ENCODE results near the gene NQO1. TPM values are rescaled to one million over a fixed set of nuclear protein-coding genes. Genes with fewer than 3 reads are reported as not detected.

NQO1 gene
- total RNA-seq, 2 donors from 2014 or later, result 26.5 to 36.6 TPM

DNA sequence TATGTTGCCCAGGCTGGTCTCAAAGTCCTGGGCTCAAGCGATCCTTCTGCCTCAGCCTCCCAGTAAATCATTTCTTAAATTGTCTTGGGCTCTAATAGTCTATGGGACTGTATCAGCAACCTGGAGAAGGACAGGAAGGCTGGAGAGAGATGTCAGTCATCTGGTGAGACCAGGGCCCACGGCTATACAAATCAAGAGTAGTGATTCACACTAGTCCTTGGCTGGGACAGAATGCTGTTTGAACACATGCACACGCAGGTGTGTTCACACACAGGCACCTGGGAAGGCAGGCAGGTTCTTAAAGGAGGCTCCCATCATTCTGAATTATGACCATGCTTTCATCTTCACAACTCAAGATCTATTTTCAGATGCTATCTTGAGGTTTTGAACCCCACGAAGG is 14.1 kb downstream of the NQO1 start:
- no peaks in the 10 kb centered on the region for H3K36me3 ChIP-seq (replicated peaks in 1 of 2; ENCODE audit: insufficient read depth in 1 of 2, low read depth in 2 of 2)
- DNase-seq, result peak in 3 of 4 donors; percentile 54 to 75 (median 55)

DNA sequence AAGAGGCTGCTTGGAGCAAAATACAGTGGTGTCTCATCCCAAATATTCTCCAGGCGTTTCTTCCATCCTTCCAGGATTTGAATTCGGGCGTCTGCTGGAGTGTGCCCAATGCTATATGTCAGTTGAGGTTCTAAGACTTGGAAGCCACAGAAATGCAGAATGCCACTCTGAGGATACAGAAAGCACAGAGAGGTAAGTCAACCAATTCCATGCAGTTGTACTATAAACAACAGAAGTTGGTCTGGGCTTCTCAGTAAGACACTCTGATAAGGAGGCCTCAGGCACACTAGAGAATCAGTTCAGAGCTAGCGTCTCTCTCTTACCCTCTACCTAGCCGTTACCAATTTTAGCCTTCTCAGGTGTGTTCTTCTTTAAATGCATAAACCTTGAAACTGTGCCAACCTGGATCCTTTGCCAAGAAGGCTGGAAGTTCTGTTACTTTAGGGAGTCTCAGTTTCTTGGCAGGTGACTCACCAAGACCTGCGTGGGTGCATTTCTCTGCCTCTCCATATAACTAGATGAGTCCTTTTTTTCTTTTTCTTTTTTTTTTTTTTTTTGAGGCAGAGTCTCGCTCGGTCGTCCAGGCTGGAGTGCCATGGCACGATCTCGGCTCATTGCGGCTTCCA is 15.1 kb downstream of the NQO1 start:
- ATAC-seq, result peak; percentile 68
- intact Hi-C loops (cut with DNase I), result no loop called here
- peaks cover 52% of the 10 kb centered on the region for H3K4me1 ChIP-seq
- H3K9me3 ChIP-seq, result no peaks in the 10 kb centered on the region
- peak overlapping the region; percentile 11 to 60 (median 47) for H3K27ac ChIP-seq
- H3K36me3 ChIP-seq (replicated peaks in 1 of 2; ENCODE audit: insufficient read depth in 1 of 2, low read depth in 2 of 2), result no peaks in the 10 kb centered on the region
- no peak for TF ChIP-seq POLR2A (IDR thresholded peaks at IDR 0.05)
- TF ChIP-seq, protein P1, sequence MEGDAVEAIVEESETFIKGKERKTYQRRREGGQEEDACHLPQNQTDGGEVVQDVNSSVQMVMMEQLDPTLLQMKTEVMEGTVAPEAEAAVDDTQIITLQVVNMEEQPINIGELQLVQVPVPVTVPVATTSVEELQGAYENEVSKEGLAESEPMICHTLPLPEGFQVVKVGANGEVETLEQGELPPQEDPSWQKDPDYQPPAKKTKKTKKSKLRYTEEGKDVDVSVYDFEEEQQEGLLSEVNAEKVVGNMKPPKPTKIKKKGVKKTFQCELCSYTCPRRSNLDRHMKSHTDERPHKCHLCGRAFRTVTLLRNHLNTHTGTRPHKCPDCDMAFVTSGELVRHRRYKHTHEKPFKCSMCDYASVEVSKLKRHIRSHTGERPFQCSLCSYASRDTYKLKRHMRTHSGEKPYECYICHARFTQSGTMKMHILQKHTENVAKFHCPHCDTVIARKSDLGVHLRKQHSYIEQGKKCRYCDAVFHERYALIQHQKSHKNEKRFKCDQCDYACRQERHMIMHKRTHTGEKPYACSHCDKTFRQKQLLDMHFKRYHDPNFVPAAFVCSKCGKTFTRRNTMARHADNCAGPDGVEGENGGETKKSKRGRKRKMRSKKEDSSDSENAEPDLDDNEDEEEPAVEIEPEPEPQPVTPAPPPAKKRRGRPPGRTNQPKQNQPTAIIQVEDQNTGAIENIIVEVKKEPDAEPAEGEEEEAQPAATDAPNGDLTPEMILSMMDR (IDR thresholded peaks at IDR 0.05), result no peak
- peak; percentile 81 to 93 (median 91) for DNase-seq
- no peak overlapping the region for H3K4me3 ChIP-seq
- WGBS, 2 donors, result 25 to 37% methylated on average over 12 of the region's 12 CpGs
- H3K27me3 ChIP-seq, result no peaks in the 10 kb centered on the region

More for the DNA sequence above, 14.1 kb downstream of the NQO1 start:
- TF ChIP-seq, protein P1 (IDR thresholded peaks at IDR 0.05), result no peak
- TF ChIP-seq POLR2A (IDR thresholded peaks at IDR 0.05), result no peak
- intact Hi-C loops (cut with DNase I), result no loop called here
- no peaks in the 10 kb centered on the region for H3K9me3 ChIP-seq
- ATAC-seq, result peak; percentile 54
- no peaks in the 10 kb centered on the region for H3K27me3 ChIP-seq
- WGBS, 2 donors, result 41 to 50% methylated on average over 4 of the region's 4 CpGs
- H3K27ac ChIP-seq, result peak overlapping the region; percentile 11 to 60 (median 47)
- H3K4me1 ChIP-seq, result peaks cover 46% of the 10 kb centered on the region
- no peak overlapping the region for H3K4me3 ChIP-seq

DNA sequence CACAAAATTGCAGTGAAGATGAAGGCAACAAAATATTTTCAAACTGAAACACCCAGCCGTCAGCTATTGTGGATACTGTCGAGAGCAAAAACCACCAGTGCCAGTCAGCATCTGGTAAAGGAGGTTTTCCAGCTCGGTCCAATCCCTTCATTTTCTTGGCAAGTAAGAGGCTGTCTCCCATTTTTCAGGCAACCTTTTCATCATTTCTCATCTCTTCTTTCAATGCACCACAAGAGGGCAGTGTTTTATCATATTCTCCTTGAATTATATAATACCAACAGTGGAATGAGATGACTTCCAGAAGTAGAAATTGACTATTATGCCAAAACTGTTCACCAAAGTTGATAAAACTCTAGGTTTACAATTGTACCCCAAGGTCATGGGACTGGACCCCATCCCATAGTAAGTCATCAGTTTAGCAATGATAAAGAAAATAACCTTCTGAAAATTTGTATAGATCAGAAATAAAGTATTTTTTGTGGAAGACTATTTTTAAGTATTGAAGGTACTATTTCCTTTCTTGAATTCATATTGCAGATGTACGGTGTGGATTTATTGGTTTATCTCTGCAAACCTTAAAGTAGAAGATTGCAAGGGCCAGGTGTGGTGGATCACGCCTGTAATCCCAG is 16.8 kb downstream of the NQO1 start:
- peaks cover 43% of the 10 kb centered on the region for H3K4me1 ChIP-seq
- H3K27me3 ChIP-seq, result no peaks in the 10 kb centered on the region
- intact Hi-C loops (cut with DNase I), result loop anchor here (5.0 kb wide), 1 partner anchor 43 kb away; the partner anchor contains the start of gene NOB1
- H3K36me3 ChIP-seq (replicated peaks in 1 of 2; ENCODE audit: insufficient read depth in 1 of 2, low read depth in 2 of 2), result no peaks in the 10 kb centered on the region
- ATAC-seq (peak; percentile 63), DNase-seq (peak in 1 of 4 donors; percentile 30)
- no peak for TF ChIP-seq POLR2A (IDR thresholded peaks at IDR 0.05)
- TF ChIP-seq, protein P1 (IDR thresholded peaks at IDR 0.05), result peak; percentile 49 to 87 (median 76)
- H3K9me3 ChIP-seq, result no peaks in the 10 kb centered on the region
- no peak overlapping the region for H3K4me3 ChIP-seq
- 23 to 25% methylated on average over 5 of the region's 5 CpGs for WGBS, 2 donors
- peak overlapping the region in 2 of 4 donors; percentile 23 for H3K27ac ChIP-seq

DNA sequence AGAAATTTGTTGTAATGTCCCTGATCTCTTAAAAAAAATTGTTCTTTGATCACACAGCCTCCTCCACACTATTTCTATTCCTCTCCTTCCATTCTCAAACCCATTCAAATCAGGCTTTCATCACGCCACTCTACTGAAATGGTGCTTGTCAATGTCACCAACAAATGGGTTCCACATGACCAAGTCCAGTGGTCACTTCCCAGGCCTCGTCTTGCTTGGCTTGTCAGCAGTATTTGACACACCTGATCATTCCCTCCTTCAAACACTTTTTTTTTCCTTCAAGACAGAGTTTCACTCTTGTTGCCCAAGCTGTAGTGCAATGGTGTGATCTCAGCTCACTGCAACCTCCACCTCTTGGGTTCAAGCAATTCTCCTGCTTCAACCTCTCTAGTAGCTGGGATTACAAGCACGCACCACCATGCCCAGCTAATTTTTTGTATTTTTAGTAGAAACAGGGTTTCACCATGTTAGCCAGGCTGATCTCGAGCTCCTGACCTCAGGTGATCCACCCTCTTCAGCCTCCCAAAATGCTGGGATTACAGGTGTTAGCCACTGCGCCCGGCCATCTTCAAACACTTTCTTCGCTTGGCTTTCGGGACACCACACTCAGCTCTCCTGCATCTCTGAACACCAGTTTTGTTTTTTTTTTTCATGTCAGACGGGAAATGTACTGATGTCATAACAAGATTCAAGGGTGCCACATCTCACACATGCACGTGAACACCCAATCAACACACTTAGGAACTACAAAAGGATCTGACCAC is 18.3 kb downstream of the NQO1 start:
- WGBS, 2 donors, result 79 to 85% methylated on average over 10 of the region's 10 CpGs
- DNase-seq (no peak), ATAC-seq (no peak)
- no peaks in the 10 kb centered on the region for H3K27me3 ChIP-seq
- TF ChIP-seq POLR2A (IDR thresholded peaks at IDR 0.05), result no peak
- TF ChIP-seq, protein P1 (IDR thresholded peaks at IDR 0.05), result no peak
- H3K9me3 ChIP-seq, result no peaks in the 10 kb centered on the region
- no peak overlapping the region for H3K27ac ChIP-seq
- no peak overlapping the region for H3K4me3 ChIP-seq
- H3K4me1 ChIP-seq, result peaks cover 41% of the 10 kb centered on the region
- intact Hi-C loops (cut with DNase I), result loop anchor here (5.0 kb wide), 1 partner anchor 44 kb away; the partner anchor contains the start of gene NOB1
- H3K36me3 ChIP-seq (replicated peaks in 1 of 2; ENCODE audit: insufficient read depth in 1 of 2, low read depth in 2 of 2), result no peaks in the 10 kb centered on the region

All from body of pancreas (tissue), 4 donors.